Measurements from ENCODE around the gene SLC9A9. TPM values are rescaled to one million over a fixed set of nuclear protein-coding genes. Genes with fewer than 3 reads are reported as not detected.

SLC9A9 gene
- total RNA-seq, 2 donors from 2014 or later, result 25.3 to 31.8 TPM

Other genes with a start within 250 kb of the SLC9A9 start
- 10 to 100 TPM; 13.9 to 21.0 TPM for gene DIPK2A, start 123.4 kb upstream of the SLC9A9 start, total RNA-seq